HG03432 (cell line): ENCODE results near the gene GALNT18.

Experiments used
- ATAC-seq: cut with Tn5 transposase; IDR thresholded peaks from one replicate; pipeline ENCODE4 v1.9.1; 2021; ENCODE audit warnings: mild to moderate bottlenecking, moderate library complexity; ENCODE audit not compliant: unreplicated experiment

GALNT18 gene

GRCh38 chr11:11534981-11535380 is 86.8 kb downstream of the GALNT18 start:
- no peak for ATAC-seq

- ATAC-seq, result no peak
Observed at GRCh38 chr11:11533751-11534150, 88.1 kb downstream of the GALNT18 start.

- no peak for ATAC-seq
Observed at GRCh38 chr11:11533057-11533456, 88.7 kb downstream of the GALNT18 start.

- ATAC-seq, result no peak
Observed at GRCh38 chr11:11532574-11532973, 89.2 kb downstream of the GALNT18 start.

GRCh38 chr11:11531131-11531908 is 90.5 kb downstream of the GALNT18 start:
- no peak for ATAC-seq

GRCh38 chr11:11528986-11529385 is 92.8 kb downstream of the GALNT18 start:
- no peak for ATAC-seq

- no peak for ATAC-seq
Observed at GRCh38 chr11:11525283-11525682, 96.5 kb downstream of the GALNT18 start.

- ATAC-seq, result no peak
Observed at GRCh38 chr11:11524436-11525061, 97.3 kb downstream of the GALNT18 start.

GRCh38 chr11:11522591-11522990 is 99.2 kb downstream of the GALNT18 start:
- no peak for ATAC-seq

- ATAC-seq, result no peak
Observed at GRCh38 chr11:11521306-11522002, 100.4 kb downstream of the GALNT18 start.

GRCh38 chr11:11520231-11521015 is 101.4 kb downstream of the GALNT18 start:
- ATAC-seq, result no peak

- ATAC-seq, result no peak
Observed at GRCh38 chr11:11519184-11519583, 102.6 kb downstream of the GALNT18 start.

GRCh38 chr11:11514246-11514645 is 107.6 kb downstream of the GALNT18 start:
- no peak for ATAC-seq

GRCh38 chr11:11513422-11513821 is 108.4 kb downstream of the GALNT18 start:
- ATAC-seq, result no peak

GRCh38 chr11:11512929-11513328 is 108.9 kb downstream of the GALNT18 start:
- no peak for ATAC-seq

- no peak for ATAC-seq
Observed at GRCh38 chr11:11512502-11512901, 109.3 kb downstream of the GALNT18 start.

- no peak for ATAC-seq
Observed at GRCh38 chr11:11512090-11512489, 109.7 kb downstream of the GALNT18 start.

- ATAC-seq, result no peak
Observed at GRCh38 chr11:11510939-11511338, 110.9 kb downstream of the GALNT18 start.

GRCh38 chr11:11505692-11506091 is 116.1 kb downstream of the GALNT18 start:
- no peak for ATAC-seq

- ATAC-seq, result no peak
Observed at GRCh38 chr11:11505190-11505589, 116.6 kb downstream of the GALNT18 start.

- no peak for ATAC-seq
Observed at GRCh38 chr11:11504071-11504470, 117.7 kb downstream of the GALNT18 start.
